HL-60 (cell line): ENCODE measurements around the gene SBNO2.
"Not testable (repeated sequence)": the region's sequence is repeated elsewhere in the genome, so short reads cannot be mapped to it uniquely, and the experiment has no call there.

Experiments
- DNase-seq, 2 experiments: peaks; one replicate each; pipeline ENCODE4 v3.0.0-alpha.2; 2010 to 2020; ENCODE audit warnings: low read depth in 1 of 2, low spot score in 1 of 2
- H3K27ac ChIP-seq: fragments of 250-450 bp; sonication (Bioruptor Pico); replicated peaks from 2 replicates; pipeline ENCODE4 v1.5.1; 2020; ENCODE audit warnings: mild to moderate bottlenecking, moderate library complexity
- H3K27me3 ChIP-seq: fragments of 250-450 bp; sonication (Bioruptor Pico); 2 replicates; pipeline ENCODE4 v1.5.1; 2021; ENCODE audit warnings: mild to moderate bottlenecking, moderate library complexity; ENCODE audit not compliant: insufficient read depth, poor library complexity, severe bottlenecking
- H3K4me3 ChIP-seq: replicated peaks from 2 replicates; pipeline ENCODE4 v1.5.1; 2011; ENCODE audit warnings: mild to moderate bottlenecking, control low read depth, low read length; ENCODE audit not compliant: insufficient read depth
- GABPA ChIP-seq: IDR thresholded peaks from 2 replicates; pipeline ENCODE4 v1.6.1; 2012; ENCODE audit warnings: low read depth
- POLR2AphosphoS5 ChIP-seq: IDR thresholded peaks from 2 replicates; pipeline ENCODE4 v1.6.1; 2012; ENCODE audit warnings: low read depth
- REST ChIP-seq: IDR thresholded peaks from 2 replicates; pipeline ENCODE4 v1.6.1; 2012; ENCODE audit warnings: low read depth; ENCODE audit not compliant: insufficient replicate concordance
- SPI1 ChIP-seq: IDR thresholded peaks from 2 replicates; pipeline ENCODE4 v1.6.1; 2012; ENCODE audit warnings: low read depth, mild to moderate bottlenecking, borderline replicate concordance
- TF ChIP-seq, protein P1 (sequence below): IDR thresholded peaks from one replicate; pipeline ENCODE4 v1.5.1; 2011; ENCODE audit warnings: low read length, control low read depth, inconsistent platforms; ENCODE audit not compliant: insufficient read depth

Gene SBNO2

GRCh38 chr19:1213391-1214286 lies 39.6 kb upstream of the SBNO2 start:
- Histone ChIP-seq H3K27me3 (no peaks in the 10 kb centered on the region), H3K27ac (peak overlapping the region; percentile 48), H3K4me3 (no peak overlapping the region)
- DNase-seq: peak; percentile 75 to 83
- TF ChIP-seq GABPA (no peak), POLR2AphosphoS5 (0 out of 2 replicates have a peak, but pooled peaks have one; percentile 25), SPI1 (peak; percentile 57; the same call in 1 of the 2 replicates), REST (no peak)
- TF ChIP-seq, protein P1, sequence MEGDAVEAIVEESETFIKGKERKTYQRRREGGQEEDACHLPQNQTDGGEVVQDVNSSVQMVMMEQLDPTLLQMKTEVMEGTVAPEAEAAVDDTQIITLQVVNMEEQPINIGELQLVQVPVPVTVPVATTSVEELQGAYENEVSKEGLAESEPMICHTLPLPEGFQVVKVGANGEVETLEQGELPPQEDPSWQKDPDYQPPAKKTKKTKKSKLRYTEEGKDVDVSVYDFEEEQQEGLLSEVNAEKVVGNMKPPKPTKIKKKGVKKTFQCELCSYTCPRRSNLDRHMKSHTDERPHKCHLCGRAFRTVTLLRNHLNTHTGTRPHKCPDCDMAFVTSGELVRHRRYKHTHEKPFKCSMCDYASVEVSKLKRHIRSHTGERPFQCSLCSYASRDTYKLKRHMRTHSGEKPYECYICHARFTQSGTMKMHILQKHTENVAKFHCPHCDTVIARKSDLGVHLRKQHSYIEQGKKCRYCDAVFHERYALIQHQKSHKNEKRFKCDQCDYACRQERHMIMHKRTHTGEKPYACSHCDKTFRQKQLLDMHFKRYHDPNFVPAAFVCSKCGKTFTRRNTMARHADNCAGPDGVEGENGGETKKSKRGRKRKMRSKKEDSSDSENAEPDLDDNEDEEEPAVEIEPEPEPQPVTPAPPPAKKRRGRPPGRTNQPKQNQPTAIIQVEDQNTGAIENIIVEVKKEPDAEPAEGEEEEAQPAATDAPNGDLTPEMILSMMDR: no peak

DNA sequence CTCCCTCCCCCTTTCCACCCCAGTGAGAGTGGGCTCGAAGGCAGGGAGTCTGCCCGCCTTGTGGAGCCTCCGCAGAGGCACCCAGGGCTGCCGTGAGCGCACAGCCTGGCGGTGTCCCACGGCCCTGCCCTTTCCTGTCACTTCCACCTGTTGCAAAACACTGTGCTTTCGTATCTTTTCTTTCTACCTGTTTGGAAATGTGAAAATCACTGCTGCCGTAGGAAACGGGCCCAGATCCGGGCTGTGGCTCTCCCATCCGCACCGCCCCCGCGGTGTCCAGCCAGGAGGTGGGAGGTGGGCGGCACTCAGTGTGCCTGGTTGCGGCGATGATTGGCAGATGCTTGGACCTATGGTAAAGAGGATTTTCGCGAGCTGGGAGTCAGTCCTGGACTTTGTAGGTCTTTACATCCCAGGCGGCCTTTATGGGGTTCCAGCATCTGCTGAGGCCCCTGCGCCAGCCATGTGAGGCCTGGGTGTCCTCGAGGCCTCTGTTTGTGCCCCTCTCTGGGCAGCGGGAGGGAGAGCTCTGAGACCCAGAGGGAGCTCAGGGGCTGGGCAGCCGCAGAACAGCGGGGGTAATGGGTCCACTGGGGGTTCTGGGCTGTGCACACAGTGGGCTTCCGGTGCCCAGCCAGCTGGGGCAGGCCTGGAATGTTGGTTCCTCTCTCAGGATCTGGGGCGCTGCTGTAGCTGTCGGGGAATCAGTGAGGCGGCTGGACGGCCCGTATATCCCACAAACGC lies 37.6 kb upstream of the SBNO2 start:
- Histone ChIP-seq H3K27me3 (no peaks in the 10 kb centered on the region), H3K27ac (no peak overlapping the region), H3K4me3 (no peak overlapping the region)
- DNase-seq: no peak
- TF ChIP-seq, protein P1: no peak
- TF ChIP-seq GABPA (no peak), POLR2AphosphoS5 (no peak), SPI1 (no peak), REST (no peak)

DNA sequence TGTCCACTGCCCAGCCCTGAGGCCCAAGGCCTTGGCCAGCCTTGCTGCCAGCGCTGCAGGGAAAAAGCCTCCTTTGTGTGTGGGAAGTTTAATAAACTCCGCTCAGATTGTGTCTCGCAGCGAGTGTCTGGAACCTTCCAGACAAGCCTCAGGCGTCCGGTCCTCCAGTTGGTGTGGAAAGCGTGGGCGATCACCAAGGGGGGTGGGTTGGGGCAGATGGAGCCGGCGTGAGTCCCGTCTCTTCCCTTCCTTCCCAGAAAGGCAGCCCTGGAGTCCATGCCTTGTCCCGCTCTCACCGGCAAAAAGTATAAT lies 36.1 kb upstream of the SBNO2 start:
- H3K4me3 ChIP-seq: no peak overlapping the region
- H3K27ac ChIP-seq: no peak overlapping the region
- TF ChIP-seq, protein P1: no peak
- no peak for DNase-seq
- no peaks in the 10 kb centered on the region for H3K27me3 ChIP-seq

- DNase-seq, H3K4me3 ChIP-seq, H3K27ac ChIP-seq, H3K27me3 ChIP-seq: not testable (repeated sequence)
These were observed 34.8 kb upstream of the SBNO2 start for GRCh38 chr19:1208830-1209229.
